ENCODE results near the gene GNAI2. TPM values are rescaled to one million over a fixed set of nuclear protein-coding genes. Genes with fewer than 3 reads are reported as not detected.
A peak's percentile ranks its signal among the peaks of the same experiment; 100 is the strongest.

GNAI2 gene
- total RNA-seq, 4 donors from 2014 or later = 149 to 297 (median 239) TPM

DNA sequence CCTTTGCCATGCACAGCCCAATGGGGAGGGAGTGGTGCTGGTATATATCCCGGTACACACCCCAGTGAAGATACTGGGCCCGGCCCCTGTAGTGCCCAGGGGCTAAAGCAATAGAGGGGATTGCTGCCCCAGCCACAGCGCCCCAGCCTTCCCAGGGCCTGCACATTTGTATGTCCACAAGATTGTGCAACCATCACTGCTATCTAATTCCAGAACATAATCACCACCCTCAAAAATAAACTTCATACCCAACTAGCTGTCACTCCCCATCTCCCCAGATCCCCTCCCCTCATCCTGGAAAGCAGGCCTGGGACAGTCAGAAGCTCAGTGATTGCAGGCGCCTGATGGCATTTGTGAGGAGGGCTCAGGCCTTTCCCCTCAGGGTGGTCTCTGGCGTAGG, 13.5 kb downstream of the GNAI2 start:
- Histone ChIP-seq H3K4me1 (peaks cover 90 to 100% (median 95%) of the 10 kb centered on the region in 4 donors), H3K9me3 (no peaks in the 10 kb centered on the region), H3K36me3 (peaks cover 19 to 50% (median 34%) of the 10 kb centered on the region in 4 donors), H3K27me3 (no peaks in the 10 kb centered on the region), H3K4me3 (no peak overlapping the region), H3K27ac (replicated peaks in 1 of 4) (peak overlapping the region; percentile 86 to 92 (median 90))
- intact Hi-C loops (cut with DNase I) = no loop called here
- TF ChIP-seq POLR2AphosphoS5 (IDR thresholded peaks at IDR 0.05) = no peak
- no peak for TF ChIP-seq CTCF (IDR thresholded peaks at IDR 0.05)
- no peak for TF ChIP-seq EP300 (IDR thresholded peaks at IDR 0.05)
- TF ChIP-seq POLR2A (IDR thresholded peaks at IDR 0.05; ENCODE audit: low read depth) = no peak
- 93% methylated on average over 4 of the region's 5 CpGs for WGBS
- no peak for DNase-seq (ENCODE audit: extremely low spot score)

DNA sequence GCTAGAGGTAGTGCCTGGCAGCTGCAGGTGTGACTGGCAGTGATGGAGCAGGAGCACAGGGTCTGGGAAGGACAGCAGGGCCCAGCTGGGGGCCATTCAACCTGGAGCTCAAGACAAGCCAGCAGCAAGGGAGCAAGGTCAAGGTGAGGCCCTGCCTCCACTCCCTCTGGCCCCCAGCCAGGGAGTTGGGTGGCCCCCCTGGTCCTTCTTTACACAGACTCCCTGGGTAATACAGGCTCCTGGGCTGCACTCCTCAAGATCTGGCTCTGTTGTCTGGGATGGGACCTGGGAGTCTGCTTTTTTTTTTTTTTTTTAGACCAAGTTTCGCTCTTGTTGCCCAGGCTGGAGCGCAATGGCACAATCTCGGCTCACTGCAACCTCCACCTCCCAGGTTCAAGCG, 14.5 kb downstream of the GNAI2 start:
- intact Hi-C loops (cut with DNase I) = no loop called here
- TF ChIP-seq EP300 (IDR thresholded peaks at IDR 0.05) (no peak), CTCF (IDR thresholded peaks at IDR 0.05) (no peak), POLR2AphosphoS5 (IDR thresholded peaks at IDR 0.05) (no peak), POLR2A (IDR thresholded peaks at IDR 0.05; ENCODE audit: low read depth) (no peak)
- peak overlapping the region; percentile 38 to 92 (median 82) for H3K27ac ChIP-seq (replicated peaks in 1 of 4)
- H3K9me3 ChIP-seq = no peaks in the 10 kb centered on the region
- H3K4me1 ChIP-seq = peaks cover 90 to 100% (median 95%) of the 10 kb centered on the region in 4 donors
- H3K4me3 ChIP-seq = no peak overlapping the region
- H3K27me3 ChIP-seq = no peaks in the 10 kb centered on the region
- H3K36me3 ChIP-seq = peaks cover 22 to 59% (median 40%) of the 10 kb centered on the region in 4 donors
- DNase-seq (ENCODE audit: extremely low spot score) = no peak
- 90% methylated on average over 4 of the region's 4 CpGs for WGBS

- H3K9me3 ChIP-seq = no peaks in the 10 kb centered on the region
- DNase-seq (ENCODE audit: extremely low spot score) = no peak
- peaks cover 26 to 66% (median 46%) of the 10 kb centered on the region in 4 donors for H3K36me3 ChIP-seq
- H3K27me3 ChIP-seq = no peaks in the 10 kb centered on the region
- WGBS = 79% methylated on average over 8 of the region's 8 CpGs
- peak overlapping the region; percentile 38 to 92 (median 82) for H3K27ac ChIP-seq (replicated peaks in 1 of 4)
- TF ChIP-seq POLR2AphosphoS5 (IDR thresholded peaks at IDR 0.05) (no peak), CTCF (IDR thresholded peaks at IDR 0.05) (no peak), EP300 (IDR thresholded peaks at IDR 0.05) (no peak), POLR2A (IDR thresholded peaks at IDR 0.05; ENCODE audit: low read depth) (no peak)
- H3K4me3 ChIP-seq = no peak overlapping the region
- H3K4me1 ChIP-seq = peaks cover 88 to 97% (median 95%) of the 10 kb centered on the region in 4 donors
- intact Hi-C loops (cut with DNase I) = no loop called here
Observed at GRCh38 chr3:50251220-50251619, 15.2 kb downstream of the GNAI2 start.

- no peak for DNase-seq (ENCODE audit: extremely low spot score)
- Histone ChIP-seq H3K27me3 (no peaks in the 10 kb centered on the region), H3K4me1 (peaks cover 77 to 93% (median 90%) of the 10 kb centered on the region in 4 donors), H3K36me3 (peaks cover 43 to 91% (median 75%) of the 10 kb centered on the region in 4 donors), H3K9me3 (no peaks in the 10 kb centered on the region), H3K27ac (replicated peaks in 1 of 4) (peak overlapping the region; percentile 75 to 79 (median 76)), H3K4me3 (no peak overlapping the region)
- 54% methylated on average over 7 of the region's 8 CpGs for WGBS
- intact Hi-C loops (cut with DNase I) = no loop called here
- peak; percentile 66 to 73 for TF ChIP-seq POLR2AphosphoS5 (IDR thresholded peaks at IDR 0.05)
- TF ChIP-seq EP300 (IDR thresholded peaks at IDR 0.05) = no peak
- TF ChIP-seq CTCF (IDR thresholded peaks at IDR 0.05) = no peak
Observed at GRCh38 chr3:50254577-50255250, 18.7 kb downstream of the GNAI2 start.
